Epidermal melanocyte (primary cell): Measurements from ENCODE around the gene RIC8B.
"Not testable (repeated sequence)": the region's sequence is repeated elsewhere in the genome, so short reads cannot be mapped to it uniquely, and the experiment has no call there.

Experiments used
- DNase-seq: peaks from one replicate; pipeline ENCODE4 v3.0.0; 2011; ENCODE audit warnings: low spot score; ENCODE audit not compliant: insufficient read length

The RIC8B gene

GRCh38 chr12:106901276-106901675 lies 126.8 kb downstream of the RIC8B start:
- DNase-seq, result no peak

- no peak for DNase-seq
These were observed 127.6 kb downstream of the RIC8B start for GRCh38 chr12:106902053-106902452.

GRCh38 chr12:106903241-106903945 lies 128.9 kb downstream of the RIC8B start:
- DNase-seq, result peak; percentile 55

GRCh38 chr12:106906715-106907114 lies 132.2 kb downstream of the RIC8B start:
- no peak for DNase-seq

GRCh38 chr12:106907411-106907810 lies 132.9 kb downstream of the RIC8B start:
- DNase-seq, result no peak

GRCh38 chr12:106907846-106908245 lies 133.4 kb downstream of the RIC8B start:
- no peak for DNase-seq

GRCh38 chr12:106908561-106908960 lies 134.1 kb downstream of the RIC8B start:
- no peak for DNase-seq

GRCh38 chr12:106910202-106910601 lies 135.7 kb downstream of the RIC8B start:
- no peak for DNase-seq

GRCh38 chr12:106911581-106911980 lies 137.1 kb downstream of the RIC8B start:
- DNase-seq, result no peak

GRCh38 chr12:106913456-106913855 lies 139.0 kb downstream of the RIC8B start:
- no peak for DNase-seq

- no peak for DNase-seq
These were observed 140.5 kb downstream of the RIC8B start for GRCh38 chr12:106914796-106915634.

GRCh38 chr12:106915635-106916026 lies 141.1 kb downstream of the RIC8B start:
- no peak for DNase-seq

- DNase-seq, result no peak
These were observed 143.0 kb downstream of the RIC8B start for GRCh38 chr12:106917503-106917902.

GRCh38 chr12:106918746-106919145 lies 144.3 kb downstream of the RIC8B start:
- DNase-seq, result no peak

GRCh38 chr12:106919910-106920544 lies 145.5 kb downstream of the RIC8B start:
- DNase-seq, result peak; percentile 52

- DNase-seq, result not testable (repeated sequence)
These were observed 147.5 kb downstream of the RIC8B start for GRCh38 chr12:106921976-106922375.

GRCh38 chr12:106923594-106923993 lies 149.1 kb downstream of the RIC8B start:
- DNase-seq, result not testable (repeated sequence)

- no peak for DNase-seq
These were observed 149.9 kb downstream of the RIC8B start for GRCh38 chr12:106924268-106924861.

GRCh38 chr12:106926657-106927056 lies 152.2 kb downstream of the RIC8B start:
- DNase-seq, result no peak

GRCh38 chr12:106934277-106934676 lies 159.8 kb downstream of the RIC8B start:
- no peak for DNase-seq
